Gastrocnemius medialis (tissue), 4 donors: Measurements from ENCODE around the gene VAV2. TPM values are rescaled to one million over a fixed set of nuclear protein-coding genes. Genes with fewer than 3 reads are reported as not detected.
"Not testable (repeated sequence)": the region's sequence is repeated elsewhere in the genome, so short reads cannot be mapped to it uniquely, and the experiment has no call there.

Source experiments
- ATAC-seq, 2 donors: fragments of 150-250 bp; one replicate each; pipeline ENCODE4 v1.9.1; 2016
- DNase-seq, 2 donors: peaks; one replicate each; pipeline ENCODE4 v3.0.0-alpha.2; 2019
- H3K27ac ChIP-seq, 4 donors: fragments of 200-600 bp; sonication (generic); 1 replicate in 1 of 4; 2 replicates in 3 of 4; pipeline ENCODE4 v1.5.1; 2016 to 2018; ENCODE audit warnings: mild to moderate bottlenecking in 2 of 4, moderate library complexity in 1 of 4
- H3K27me3 ChIP-seq, 3 donors: fragments of 200-600 bp; sonication (generic) in 2 of 3; 1 replicate in 1 of 3; 2 replicates in 2 of 3; pipeline versions ENCODE4 v1.5.1 to v1.6.0; 2016 to 2019; ENCODE audit warnings: mild to moderate bottlenecking in 1 of 3, moderate library complexity in 1 of 3
- H3K36me3 ChIP-seq, 2 donors: fragments of 200-600 bp; sonication (generic) in 1 of 2; one replicate each; pipeline ENCODE4 v1.5.1; 2017 to 2018
- H3K4me1 ChIP-seq, 2 donors: fragments of 200-600 bp; sonication (generic) in 1 of 2; one replicate each; pipeline ENCODE4 v1.5.1; 2016 to 2017; ENCODE audit warnings: mild to moderate bottlenecking in 2 of 2
- H3K4me3 ChIP-seq, 4 donors: fragments of 200-600 bp; sonication (generic) in 3 of 4; 1 replicate in 1 of 4; 2 replicates in 3 of 4; pipeline ENCODE4 v1.5.1; 2016 to 2019; ENCODE audit warnings: mild to moderate bottlenecking in 2 of 4
- H3K9me3 ChIP-seq, 3 donors: fragments of 200-600 bp; sonication (generic) in 2 of 3; 1 replicate in 1 of 3; 2 replicates in 2 of 3; pipeline ENCODE4 v1.5.1; 2016 to 2019
- CTCF ChIP-seq, 5 experiments: fragments of 450-650 bp in 3 of 5; fragments of 200-600 bp in 2 of 5; sonication (generic) in 2 of 5; IDR thresholded peaks in 4 of 5; conservative IDR thresholded peaks in 1 of 5; 1 replicate in 4 of 5; 2 replicates in 1 of 5; pipeline ENCODE4 v1.5.1; 2016 to 2019; ENCODE audit warnings: antibody characterized with exemption in 5 of 5, mild to moderate bottlenecking in 3 of 5, moderate library complexity in 3 of 5
- POLR2A ChIP-seq, 2 donors: fragments of 450-650 bp; IDR thresholded peaks; one replicate each; pipeline ENCODE4 v1.6.1; 2017; ENCODE audit warnings: antibody characterized with exemption in 2 of 2, mild to moderate bottlenecking in 2 of 2, moderate library complexity in 2 of 2
- in situ Hi-C, 4 donors: fragments of 200-750 bp; cut with MboI; loops; one replicate each; pipeline versions ENCODE4 v1.15.0 to v1.8.0; 2017; ENCODE audit warnings: low sequenced_read_pairs in 4 of 4
- intact Hi-C: fragments of 100-400 bp; cut with DNase I; formaldehyde crosslinking; loops from one replicate; pipeline ENCODE4 v1.15.1; 2023; ENCODE audit warnings: low total_unique reads
- total RNA-seq, 4 donors: library from RNA; depleted of rRNA; stranded (reverse); fragments of >200 nt; gene quantifications; one replicate each; pipeline versions ENCODE4 v1.1.0 to v1.2.3, GENCODE V29; 2016

Gene VAV2
- total RNA-seq, 4 donors from 2014 or later = 0.51 to 1.2 (median 0.97) TPM

GRCh38 chr9:133926165-133926856, 65.8 kb downstream of the VAV2 start:
- TF ChIP-seq CTCF (IDR thresholded peaks at IDR 0.05 in 4 of 5, conservative IDR thresholded peaks at IDR 0.05 in 1 of 5) (no peak), POLR2A (IDR thresholded peaks at IDR 0.05) (no peak)
- Histone ChIP-seq H3K9me3 (no peaks in the 10 kb centered on the region), H3K27me3 (peaks cover 0 to 6% (median 0%) of the 10 kb centered on the region in 3 donors), H3K27ac (no peak overlapping the region), H3K4me1 (no peaks in the 10 kb centered on the region), H3K4me3 (no peak overlapping the region), H3K36me3 (no peaks in the 10 kb centered on the region)
- DNase-seq (no peak), ATAC-seq (no peak)
- in situ Hi-C loops (no loop called here), intact Hi-C loops (no loop called here)

- Histone ChIP-seq H3K36me3 (no peaks in the 10 kb centered on the region), H3K4me1 (no peaks in the 10 kb centered on the region), H3K4me3 (no peak overlapping the region), H3K9me3 (no peaks in the 10 kb centered on the region), H3K27ac (no peak overlapping the region), H3K27me3 (peaks cover 0 to 5% (median 0%) of the 10 kb centered on the region in 3 donors)
- DNase-seq (no peak), ATAC-seq (no peak)
- in situ Hi-C loops = no loop called here
- TF ChIP-seq POLR2A (IDR thresholded peaks at IDR 0.05) = no peak
- no peak for TF ChIP-seq CTCF (IDR thresholded peaks at IDR 0.05 in 4 of 5, conservative IDR thresholded peaks at IDR 0.05 in 1 of 5)
- intact Hi-C loops = no loop called here
Observed at GRCh38 chr9:133924453-133924852, 67.7 kb downstream of the VAV2 start.

GRCh38 chr9:133923608-133924007, 68.5 kb downstream of the VAV2 start:
- H3K4me1 ChIP-seq, intact Hi-C loops, H3K4me3 ChIP-seq: not testable (repeated sequence)

GRCh38 chr9:133921866-133922265, 70.3 kb downstream of the VAV2 start:
- in situ Hi-C loops = no loop called here
- intact Hi-C loops = no loop called here

More at GRCh38 chr9:133923608-133924007, 68.5 kb downstream of the VAV2 start:
- H3K27me3 ChIP-seq, H3K9me3 ChIP-seq, in situ Hi-C loops, ATAC-seq, H3K27ac ChIP-seq, H3K36me3 ChIP-seq, DNase-seq: not testable (repeated sequence)

GRCh38 chr9:133920471-133920870, 71.7 kb downstream of the VAV2 start:
- H3K27ac ChIP-seq = no peak overlapping the region
- intact Hi-C loops (no loop called here), in situ Hi-C loops (no loop called here)
- TF ChIP-seq POLR2A (IDR thresholded peaks at IDR 0.05) = no peak
- TF ChIP-seq CTCF (IDR thresholded peaks at IDR 0.05 in 4 of 5, conservative IDR thresholded peaks at IDR 0.05 in 1 of 5) = no peak
- no peaks in the 10 kb centered on the region for H3K4me1 ChIP-seq
- ATAC-seq (no peak), DNase-seq (no peak)
- H3K36me3 ChIP-seq = no peaks in the 10 kb centered on the region
- no peak overlapping the region for H3K4me3 ChIP-seq
- no peaks in the 10 kb centered on the region for H3K9me3 ChIP-seq
- H3K27me3 ChIP-seq = peaks cover 0 to 4% (median 0%) of the 10 kb centered on the region in 3 donors

More at GRCh38 chr9:133921866-133922265, 70.3 kb downstream of the VAV2 start:
- ATAC-seq (no peak), DNase-seq (no peak)
- Histone ChIP-seq H3K9me3 (no peaks in the 10 kb centered on the region), H3K36me3 (no peaks in the 10 kb centered on the region), H3K4me3 (no peak overlapping the region), H3K27ac (no peak overlapping the region), H3K27me3 (no peaks in the 10 kb centered on the region), H3K4me1 (no peaks in the 10 kb centered on the region)
- TF ChIP-seq POLR2A (IDR thresholded peaks at IDR 0.05) (no peak), CTCF (IDR thresholded peaks at IDR 0.05 in 4 of 5, conservative IDR thresholded peaks at IDR 0.05 in 1 of 5) (no peak)
